Activated effector memory CD4-positive, alpha-beta T cell treated with anti-CD3 and anti-CD28 coated beads, Interleukin-2, amount 50 U/mL, for 16 hours (primary cell): ENCODE measurements around the gene FAM221B.
A peak's percentile ranks its signal among the peaks of the same experiment; 100 is the strongest.

Experiments used
- DNase-seq: peaks from one replicate; pipeline ENCODE4 v3.0.0-alpha.2; 2020

FAM221B gene

GRCh38 chr9:35818341-35818740 lies 10.2 kb downstream of the FAM221B start:
- DNase-seq = no peak

GRCh38 chr9:35816708-35817107 lies 11.8 kb downstream of the FAM221B start:
- DNase-seq = no peak

GRCh38 chr9:35814841-35815543 lies 13.5 kb downstream of the FAM221B start, which contains the start of gene HINT2:
Gene HINT2 (minus strand): TSS chr9:35815042. CDS start chr9:35814979, 63 bp downstream.
- DNase-seq = peak; percentile 99

- DNase-seq = peak; percentile 75
These were observed 14.3 kb downstream of the FAM221B start for GRCh38 chr9:35814106-35814840.

- no peak for DNase-seq
These were observed 15.0 kb downstream of the FAM221B start for GRCh38 chr9:35813434-35814105.

GRCh38 chr9:35812025-35812602 lies 16.4 kb downstream of the FAM221B start, which contains the start of gene SPAG8:
Gene SPAG8 (minus strand): TSS chr9:35812262. CDS start chr9:35812147, 115 bp downstream.
- peak; percentile 98 for DNase-seq

GRCh38 chr9:35811381-35812024 lies 17.0 kb downstream of the FAM221B start:
- peak; percentile 66 for DNase-seq

- DNase-seq = no peak
These were observed 18.4 kb downstream of the FAM221B start for GRCh38 chr9:35810122-35810521.

GRCh38 chr9:35808433-35808832 lies 20.1 kb downstream of the FAM221B start:
- no peak for DNase-seq

GRCh38 chr9:35806101-35806500 lies 22.4 kb downstream of the FAM221B start:
- no peak for DNase-seq

- DNase-seq = no peak
These were observed 27.0 kb downstream of the FAM221B start for GRCh38 chr9:35801328-35802128.

GRCh38 chr9:35800530-35800929 lies 28.0 kb downstream of the FAM221B start:
- no peak for DNase-seq

GRCh38 chr9:35798658-35799374 lies 29.7 kb downstream of the FAM221B start:
- DNase-seq = peak; percentile 76

GRCh38 chr9:35797311-35798109 lies 31.0 kb downstream of the FAM221B start:
- DNase-seq = no peak

GRCh38 chr9:35795695-35796094 lies 32.8 kb downstream of the FAM221B start:
- no peak for DNase-seq

GRCh38 chr9:35793461-35793860 lies 35.1 kb downstream of the FAM221B start:
- DNase-seq = no peak

- DNase-seq = no peak
These were observed 35.7 kb downstream of the FAM221B start for GRCh38 chr9:35792826-35793225.

- no peak for DNase-seq
These were observed 36.3 kb downstream of the FAM221B start for GRCh38 chr9:35792024-35792813.

GRCh38 chr9:35791297-35791921 lies 37.1 kb downstream of the FAM221B start, which contains the start of gene NPR2:
Gene NPR2 (plus strand): TSS chr9:35791591. CDS start chr9:35792409, 818 bp downstream.
- DNase-seq = no peak
